Stimulated activated CD4-positive, alpha-beta T cell treated with anti-CD3 and anti-CD28 coated beads, Interleukin-12 subunit alpha, Interleukin-12 subunit beta, amount 100 ng/mL, for 24 hours (primary cell): ENCODE measurements around the gene AFAP1.
"Not testable (repeated sequence)": the region's sequence is repeated elsewhere in the genome, so short reads cannot be mapped to it uniquely, and the experiment has no call there.

Experiments
- DNase-seq, 2 experiments: peaks; one replicate each; pipeline ENCODE4 v3.0.0-alpha.2; 2020; ENCODE audit warnings: low read depth in 2 of 2

Gene AFAP1

DNA sequence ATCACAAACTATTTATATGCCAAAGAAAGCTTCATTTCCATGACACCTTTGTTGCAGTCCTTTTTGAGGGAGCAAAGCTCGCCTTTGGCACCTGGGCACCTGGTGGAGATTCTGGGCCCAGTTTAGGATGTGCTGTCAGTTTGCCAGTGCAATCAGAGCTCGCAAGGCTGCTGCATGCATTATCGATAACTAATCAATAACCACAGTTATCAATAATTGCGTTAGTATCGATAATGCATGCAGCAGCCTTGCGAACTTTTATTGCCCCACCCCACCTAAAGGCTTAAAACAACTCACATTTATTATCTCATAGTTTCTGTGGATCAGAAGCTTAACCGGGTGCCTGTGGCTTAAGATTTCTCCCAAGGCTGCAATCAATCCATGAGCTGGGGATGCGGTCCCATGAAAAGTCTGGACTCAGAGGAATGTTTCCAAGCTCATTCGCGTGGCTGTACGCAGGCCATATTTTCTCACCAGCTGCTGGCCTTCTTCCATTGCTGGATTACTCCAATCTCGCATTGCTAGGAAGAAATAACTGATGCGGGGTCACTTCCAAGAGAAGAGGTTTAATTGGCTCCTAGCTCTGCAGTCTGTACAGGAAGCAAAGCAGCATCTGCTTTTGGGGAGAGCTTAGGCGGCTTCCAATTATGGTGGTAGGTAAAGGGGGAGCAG lies 6.2 kb upstream of the AFAP1 start:
- no peak for DNase-seq

DNA sequence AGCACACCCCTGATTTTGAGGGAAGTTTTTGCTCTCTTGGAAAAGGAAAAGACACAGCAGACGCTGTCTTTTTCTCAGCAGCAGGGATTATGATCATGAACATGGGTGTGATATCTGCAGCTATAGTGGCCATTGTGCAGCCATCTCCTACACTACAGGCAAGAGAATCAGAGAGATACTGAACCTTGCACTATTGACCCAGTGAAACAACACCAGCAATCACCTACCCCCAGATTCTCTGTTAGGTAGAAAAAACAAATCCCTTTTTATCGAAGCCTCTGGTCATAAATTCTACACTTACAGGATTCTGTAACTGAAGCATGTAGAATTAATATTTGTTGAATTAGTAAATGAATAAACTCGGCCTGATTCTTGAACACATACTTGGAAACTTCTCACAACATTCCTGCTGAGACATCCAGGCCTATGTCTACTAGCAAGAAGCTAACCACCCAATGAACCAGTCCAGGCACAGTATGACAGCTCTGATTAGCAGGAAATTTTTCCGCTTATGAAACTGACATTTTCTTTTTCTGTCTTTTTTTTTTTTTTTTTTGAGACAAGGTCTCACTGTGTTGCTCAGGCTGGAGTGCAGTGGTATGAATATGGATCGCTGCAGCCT lies 5.0 kb upstream of the AFAP1 start:
- no peak for DNase-seq

DNA sequence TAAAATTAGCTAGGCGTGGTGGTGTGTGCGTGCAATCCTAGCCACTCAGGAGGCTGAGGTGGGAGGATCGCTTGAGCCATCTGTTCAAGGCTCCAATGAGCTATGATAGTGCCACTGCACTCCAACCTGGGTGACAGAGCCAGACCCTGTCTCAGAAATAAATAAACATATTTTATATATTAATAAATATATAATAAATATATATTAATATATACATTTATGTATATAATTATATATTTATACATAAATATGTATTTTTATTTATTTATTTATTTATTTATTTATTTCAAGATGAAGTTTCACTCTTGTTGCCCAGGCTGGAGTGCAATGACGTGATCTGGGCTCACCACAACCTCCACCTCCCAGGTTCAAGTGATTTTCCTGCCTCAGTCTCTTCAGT lies 4.0 kb upstream of the AFAP1 start:
- DNase-seq, result not testable (repeated sequence)

DNA sequence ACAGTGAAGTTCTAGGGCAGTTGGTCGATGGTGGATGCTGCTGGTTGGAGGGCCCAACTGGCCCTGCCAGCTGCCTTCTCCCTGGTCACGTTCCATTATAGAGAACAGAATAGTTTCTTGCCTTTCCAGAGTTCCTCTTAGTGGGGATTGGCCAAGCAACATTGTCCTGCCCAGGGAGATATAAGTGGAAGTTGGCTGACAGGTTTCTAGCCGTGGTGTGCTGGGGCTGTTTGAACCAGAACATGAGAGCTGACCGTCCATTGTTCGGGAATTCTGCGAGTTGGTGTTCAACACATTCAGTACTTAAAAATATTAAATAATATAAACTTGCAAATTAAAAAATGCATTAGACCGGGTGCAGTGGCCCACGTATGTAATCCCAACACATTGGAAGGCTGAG lies 3.5 kb upstream of the AFAP1 start:
- no peak for DNase-seq

DNA sequence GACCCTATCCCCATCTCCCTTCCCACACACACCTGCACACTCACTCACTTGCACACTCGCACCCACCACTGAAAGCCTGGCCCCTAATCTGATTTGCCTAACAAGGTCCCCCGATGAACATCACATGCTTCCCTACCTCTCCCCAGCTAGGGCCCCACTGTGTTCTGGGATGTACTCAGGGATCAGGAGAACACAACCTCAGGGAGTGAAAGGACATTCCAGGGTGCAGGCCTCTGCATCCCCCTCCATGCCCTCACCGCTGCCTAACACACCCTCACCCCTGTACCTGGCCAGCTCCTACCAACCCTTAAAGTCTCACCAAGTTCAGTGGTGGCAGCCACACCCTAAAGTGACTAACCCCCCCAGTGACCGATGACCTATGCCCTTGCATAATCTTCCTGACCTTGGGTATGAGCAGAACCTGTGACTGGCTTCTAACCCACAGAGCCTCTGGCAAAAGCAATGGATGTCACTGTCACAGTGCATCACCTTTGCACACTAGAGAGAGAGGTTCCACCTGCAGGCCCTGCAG lies 2.4 kb upstream of the AFAP1 start:
- no peak for DNase-seq

DNA sequence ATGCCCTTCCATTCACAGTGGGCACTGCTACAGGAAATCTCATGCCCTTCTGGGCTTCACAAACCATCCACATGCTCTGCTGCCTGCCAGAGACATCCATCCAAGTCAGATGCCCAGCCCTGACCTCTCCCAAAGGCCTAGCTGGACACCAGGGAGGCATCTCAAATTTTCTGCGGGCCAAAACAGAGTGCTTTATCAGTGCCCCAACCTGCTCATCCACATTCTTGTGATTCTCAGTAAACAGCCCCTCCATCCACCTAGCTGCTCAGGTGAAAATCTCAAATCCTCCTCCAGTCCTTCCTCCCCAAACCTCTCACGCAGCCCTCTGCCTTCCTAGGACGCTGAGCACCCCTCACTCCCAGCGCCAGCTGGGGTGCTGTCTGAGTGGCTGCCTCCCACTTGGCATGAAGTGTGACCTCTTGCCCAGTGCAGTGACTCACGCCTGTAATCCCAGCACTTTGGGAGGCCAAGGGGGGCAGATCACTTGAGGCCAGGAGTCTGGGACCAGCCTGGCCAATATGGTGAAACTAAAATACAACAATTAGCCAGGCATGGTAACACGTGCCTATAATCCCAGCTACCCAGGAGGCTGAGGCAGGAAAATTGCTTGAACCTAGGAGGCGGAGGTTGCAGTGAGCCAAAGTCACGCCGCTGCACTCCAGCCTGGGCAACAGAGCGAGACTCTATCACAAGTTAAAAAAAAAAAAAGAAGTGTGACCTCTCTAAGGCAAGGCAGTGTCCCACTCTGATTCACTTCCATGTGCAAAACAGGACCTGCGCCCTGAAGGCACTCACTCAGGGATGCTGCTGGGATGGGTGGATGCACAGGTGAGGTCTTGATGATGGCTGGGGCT lies 1.7 kb upstream of the AFAP1 start:
- DNase-seq, result no peak

DNA sequence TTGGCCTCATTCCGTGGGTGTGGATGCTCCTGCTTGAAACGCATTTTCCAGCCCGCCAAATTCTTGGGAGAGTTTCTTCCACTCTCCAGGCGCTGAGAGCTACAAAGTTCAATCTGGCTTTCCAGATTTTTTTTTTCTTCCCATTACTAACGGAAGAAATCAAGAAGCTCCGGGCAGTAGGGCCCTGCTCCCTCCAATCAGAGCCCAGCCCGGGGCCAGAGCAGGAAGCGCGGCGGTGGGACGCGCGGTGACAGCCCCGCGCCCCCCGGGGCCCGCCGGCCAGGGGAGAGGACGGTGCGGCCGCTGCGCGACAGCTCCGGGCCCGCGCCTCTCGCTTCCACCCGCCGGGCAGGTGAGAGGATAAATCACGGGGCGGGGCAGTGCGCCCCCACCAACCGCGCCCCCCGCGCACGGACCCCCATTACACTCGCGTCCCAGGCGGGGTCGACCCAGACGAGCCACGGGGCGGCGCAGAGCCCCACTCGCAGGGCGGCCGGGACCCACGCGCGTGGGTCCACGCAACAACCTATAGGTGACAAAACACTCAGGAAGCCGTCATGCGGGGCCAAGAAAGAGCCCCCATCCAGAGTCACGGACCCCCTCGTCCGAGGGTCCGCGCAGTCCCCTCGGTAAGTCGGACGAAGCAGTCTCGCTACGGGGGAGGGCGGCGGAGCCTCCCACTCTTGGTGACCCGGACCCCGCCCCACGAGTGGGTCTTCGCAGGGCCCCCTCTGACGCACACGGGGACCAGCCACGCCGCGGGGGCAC lies 868 bp downstream of the AFAP1 start:
- no peak for DNase-seq

DNA sequence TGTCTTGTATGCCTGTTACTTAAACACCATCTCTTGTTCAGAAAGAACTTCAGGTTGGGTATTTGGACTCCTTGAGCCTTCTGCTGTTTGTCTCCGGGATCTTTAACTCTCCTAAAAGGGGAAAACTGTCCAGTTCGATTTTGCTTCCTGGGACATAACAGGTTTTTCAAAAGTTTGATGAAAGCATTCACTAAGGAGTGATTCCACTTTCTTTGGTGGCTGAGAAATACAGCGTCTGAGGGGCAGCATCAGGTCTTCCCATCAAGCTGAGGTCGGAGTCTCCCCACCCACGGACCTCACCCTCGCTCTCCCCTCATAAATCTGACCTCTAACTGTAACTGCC lies 1.4 kb downstream of the AFAP1 start:
- no peak for DNase-seq

DNA sequence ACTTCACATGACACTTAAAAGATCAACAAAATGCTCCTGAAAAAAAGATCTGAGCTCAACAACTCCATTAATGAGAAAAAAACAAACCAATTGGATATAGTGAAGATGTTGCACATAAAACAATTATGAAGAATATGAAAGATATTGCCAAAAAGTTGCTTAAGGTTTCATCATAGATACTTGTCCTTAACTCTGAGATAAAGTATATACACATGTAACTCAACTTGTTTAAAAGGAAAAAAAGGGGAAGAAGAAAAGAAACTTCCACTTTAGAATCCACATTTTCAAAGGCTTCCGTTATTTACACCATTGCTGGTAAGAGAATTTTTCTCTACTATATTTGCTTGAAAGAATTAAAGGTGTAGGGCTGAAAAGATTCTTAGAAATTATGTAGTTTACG lies 2.7 kb downstream of the AFAP1 start:
- DNase-seq, result no peak

DNA sequence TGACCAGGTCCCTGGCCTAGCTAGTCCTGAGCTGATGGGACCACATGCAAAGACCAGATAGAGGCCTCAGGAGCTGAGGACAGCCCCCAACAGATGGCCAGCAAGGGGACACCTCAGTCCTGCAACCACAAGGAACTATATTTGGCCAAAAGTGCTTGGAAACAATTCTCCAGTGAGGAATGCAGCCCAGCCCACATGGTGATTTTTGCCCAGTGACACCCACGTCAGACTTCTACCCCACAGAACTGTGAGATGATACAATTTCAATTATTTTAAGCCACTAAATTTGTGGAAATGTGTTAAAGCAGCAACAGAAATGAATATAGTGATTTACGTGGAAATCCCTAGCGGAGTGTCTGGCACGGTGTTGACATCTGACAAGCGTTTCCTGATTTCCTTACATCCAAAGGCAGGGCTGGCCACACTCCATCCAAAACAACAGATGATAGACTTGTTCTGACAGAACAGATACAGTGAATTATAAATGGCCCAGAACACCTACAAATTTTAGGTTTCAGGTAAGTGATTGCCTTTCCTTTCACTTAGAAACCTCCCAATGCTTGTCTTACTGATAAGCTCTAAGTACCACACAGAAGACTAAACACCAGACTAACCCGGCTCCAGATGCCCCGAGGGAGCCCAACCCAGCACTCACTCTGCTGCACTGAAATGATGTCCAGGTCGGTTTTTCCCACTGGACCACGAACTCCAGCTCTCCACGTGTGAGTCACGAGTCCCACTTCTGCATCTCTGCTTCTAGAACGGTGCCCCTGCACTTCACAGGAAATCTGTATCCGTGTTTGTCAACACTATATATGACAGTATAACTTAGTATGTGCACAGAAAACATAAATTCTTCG lies 5.8 kb downstream of the AFAP1 start:
- no peak for DNase-seq

DNA sequence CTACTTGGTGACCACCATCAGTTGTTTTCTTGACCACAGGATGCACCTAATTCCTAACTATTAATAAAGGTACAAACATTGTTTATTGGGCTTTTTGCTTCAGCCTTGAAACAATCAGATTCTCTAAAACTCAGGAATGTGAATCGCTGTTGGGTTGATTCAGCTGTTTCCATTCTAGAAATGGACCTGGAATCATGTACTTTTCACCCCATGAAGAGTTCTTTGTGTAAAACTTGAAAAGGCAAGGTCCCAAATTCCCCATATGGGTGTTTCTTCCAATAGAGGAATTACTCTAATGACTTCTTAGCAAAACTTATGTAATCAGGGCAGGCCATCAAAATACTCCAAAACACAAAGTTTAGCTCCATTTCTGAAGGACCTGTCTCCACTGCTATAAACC lies 7.4 kb downstream of the AFAP1 start:
- DNase-seq, result no peak

DNA sequence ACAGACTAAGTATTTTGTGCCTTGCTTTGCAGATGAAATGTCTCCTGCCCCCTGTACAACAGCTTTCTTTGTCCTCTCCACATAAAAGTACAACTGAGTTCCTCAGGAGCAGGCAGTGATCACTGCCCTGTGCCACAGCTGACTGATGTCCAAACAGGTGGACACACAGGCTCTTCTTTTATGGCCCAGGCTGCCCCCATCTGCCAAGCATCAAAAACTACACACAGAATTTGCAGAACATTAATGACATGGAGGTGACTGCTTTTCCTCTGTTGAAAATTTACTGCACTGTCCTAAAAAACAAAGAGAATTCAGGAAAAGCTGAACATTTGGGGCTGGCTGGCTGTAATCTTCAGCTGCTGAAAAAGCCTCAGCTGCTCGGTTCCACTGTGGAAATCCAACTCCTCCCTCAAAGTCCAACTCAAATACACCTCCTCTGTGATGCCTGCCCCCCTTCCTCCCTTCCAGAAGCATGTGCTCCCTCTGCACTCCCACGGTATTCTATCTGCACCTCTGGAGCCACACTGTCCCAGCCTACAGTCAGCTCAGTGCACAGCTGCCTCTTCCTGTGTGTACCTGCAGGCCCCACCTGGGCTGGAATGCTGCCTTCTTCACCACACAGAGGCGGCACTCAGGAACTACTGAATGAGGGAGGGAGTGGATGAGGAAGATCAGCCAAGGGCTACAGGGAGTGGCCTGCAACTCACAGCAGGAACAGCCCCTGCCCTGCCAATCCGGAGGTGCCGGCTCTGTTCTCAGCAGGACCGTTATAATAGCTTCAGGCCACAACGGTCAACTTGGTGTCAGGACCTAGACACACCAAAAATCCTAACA lies 10.3 kb downstream of the AFAP1 start:
- no peak for DNase-seq

DNA sequence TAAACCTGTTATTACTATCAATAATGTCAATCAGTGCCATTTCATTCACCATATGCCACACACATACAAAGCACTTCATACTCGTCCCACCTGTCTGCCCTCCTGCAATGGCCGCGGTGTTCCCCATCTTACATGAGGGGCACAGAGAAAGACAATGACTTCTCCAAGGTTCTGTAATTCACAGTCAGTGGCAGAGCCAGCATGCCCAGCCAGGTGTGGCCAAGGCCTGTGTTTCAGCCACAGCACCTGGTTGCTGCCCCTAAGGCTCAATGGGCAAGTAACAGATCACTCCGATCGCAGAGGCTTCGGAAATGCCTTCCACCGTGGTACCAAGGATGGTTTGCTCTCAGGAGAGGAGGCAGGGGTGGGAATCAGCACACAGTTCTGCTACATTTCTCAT lies 10.9 kb downstream of the AFAP1 start:
- DNase-seq, result no peak

DNA sequence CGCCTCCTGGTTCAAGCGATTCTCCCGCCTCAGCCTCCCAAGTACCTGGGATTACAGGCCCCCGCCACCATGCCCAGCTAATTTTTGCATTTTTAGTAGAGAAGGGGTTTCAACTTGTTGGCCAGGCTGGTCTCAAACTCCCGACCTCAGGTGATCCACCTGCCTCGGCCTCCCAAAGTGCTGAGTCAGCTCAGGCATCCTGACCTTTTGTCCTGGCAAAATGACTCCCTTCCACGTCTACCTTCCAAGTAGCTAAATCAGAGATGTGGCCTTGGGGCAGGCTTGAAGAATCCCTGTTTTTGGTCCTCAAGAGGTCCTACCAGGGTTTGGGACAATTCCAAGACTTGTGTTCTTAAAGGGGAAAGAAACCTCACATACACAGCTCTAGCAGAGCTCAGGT lies 12.8 kb downstream of the AFAP1 start:
- no peak for DNase-seq

DNA sequence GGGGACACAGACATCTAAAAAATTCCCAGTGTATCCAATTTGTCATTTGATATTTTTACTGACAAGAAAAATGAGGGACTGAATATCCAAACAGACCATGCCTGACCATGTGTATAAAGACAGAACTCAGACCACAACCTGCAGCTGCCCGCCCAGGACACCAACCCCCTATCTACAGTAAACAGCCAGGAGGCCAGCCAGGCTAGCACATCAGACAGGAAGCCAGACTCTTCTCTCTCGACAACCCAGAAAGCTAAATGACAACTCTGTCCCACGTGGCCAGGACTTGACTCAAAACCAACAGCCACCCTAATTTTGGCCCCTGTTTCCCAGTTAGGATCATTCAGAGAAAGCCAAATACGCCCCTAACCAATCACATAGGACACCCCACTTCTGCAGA lies 15.1 kb downstream of the AFAP1 start:
- DNase-seq, result no peak

DNA sequence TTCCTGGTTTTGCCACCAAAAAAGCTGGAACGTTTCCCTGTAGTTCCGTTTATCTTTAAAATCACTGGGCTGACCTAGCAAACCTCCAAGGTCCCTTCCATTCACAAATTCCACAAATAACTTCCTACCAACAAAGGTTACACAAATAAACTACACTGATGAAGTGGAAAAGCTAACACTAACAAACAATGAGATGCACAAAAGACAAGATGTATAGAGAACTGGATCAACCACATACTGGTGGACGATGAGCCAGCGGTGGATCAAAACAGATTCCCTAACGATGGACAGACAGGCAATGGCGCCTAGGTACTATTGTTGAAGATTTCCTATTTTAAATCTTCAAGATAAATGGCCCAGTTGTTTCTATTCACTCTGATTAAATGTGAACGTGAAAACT lies 15.5 kb downstream of the AFAP1 start:
- DNase-seq, result no peak

DNA sequence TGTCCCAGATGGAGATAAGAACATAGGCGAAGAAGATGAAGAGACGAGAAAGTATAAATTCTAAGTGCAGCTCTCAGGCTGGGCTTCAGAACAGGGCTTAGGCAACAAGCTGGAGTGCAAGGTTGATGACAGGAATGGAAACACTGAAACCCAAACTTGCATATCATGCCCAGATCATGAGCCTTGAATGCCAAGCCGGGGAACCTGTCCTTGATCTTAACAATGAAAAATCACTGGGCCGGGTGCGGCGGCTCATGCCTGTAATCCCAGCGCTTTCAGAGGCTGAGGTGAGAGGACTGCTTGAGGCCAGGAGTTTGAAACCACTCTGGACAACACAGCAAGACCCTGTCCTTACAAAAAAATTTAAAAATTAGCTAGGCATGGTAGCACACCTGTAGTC lies 17.2 kb downstream of the AFAP1 start:
- DNase-seq, result no peak

DNA sequence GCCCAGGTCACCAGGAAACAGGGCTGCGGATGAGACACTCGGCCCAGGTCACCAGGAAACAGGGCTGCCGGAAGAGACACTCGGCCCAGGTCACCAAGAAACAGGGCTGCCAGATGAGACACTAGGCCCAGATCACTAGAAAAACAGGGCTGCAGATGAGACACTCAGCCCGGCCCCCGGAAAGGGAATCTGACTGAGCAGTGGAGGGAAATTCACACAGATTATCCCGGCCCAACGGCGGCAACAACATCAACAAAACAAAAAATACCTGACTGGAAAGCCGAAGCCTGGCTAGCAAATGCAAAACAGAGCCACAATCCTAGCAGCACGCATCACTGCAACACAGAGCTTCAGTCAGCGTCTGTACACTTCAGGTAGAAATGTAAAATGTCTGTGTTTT lies 20.7 kb downstream of the AFAP1 start:
- no peak for DNase-seq

DNA sequence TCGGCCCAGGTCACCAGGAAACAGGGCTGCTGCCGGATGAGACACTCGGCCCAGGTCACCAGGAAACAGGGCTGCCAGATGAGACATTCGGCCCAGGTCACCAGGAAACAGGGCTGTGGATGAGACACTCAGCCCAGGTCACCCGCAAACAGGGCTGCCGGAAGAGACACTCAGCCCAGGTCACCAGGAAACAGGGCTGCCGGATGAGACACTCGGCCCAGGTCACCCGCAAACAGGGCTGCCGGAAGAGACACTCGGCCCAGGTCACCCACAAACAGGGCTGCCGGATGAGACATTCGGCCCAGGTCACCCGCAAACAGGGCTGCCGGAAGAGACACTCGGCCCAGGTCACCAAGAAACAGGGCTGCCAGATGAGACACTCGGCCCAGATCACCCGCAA lies 21.5 kb downstream of the AFAP1 start:
- DNase-seq, result not testable (repeated sequence)

DNA sequence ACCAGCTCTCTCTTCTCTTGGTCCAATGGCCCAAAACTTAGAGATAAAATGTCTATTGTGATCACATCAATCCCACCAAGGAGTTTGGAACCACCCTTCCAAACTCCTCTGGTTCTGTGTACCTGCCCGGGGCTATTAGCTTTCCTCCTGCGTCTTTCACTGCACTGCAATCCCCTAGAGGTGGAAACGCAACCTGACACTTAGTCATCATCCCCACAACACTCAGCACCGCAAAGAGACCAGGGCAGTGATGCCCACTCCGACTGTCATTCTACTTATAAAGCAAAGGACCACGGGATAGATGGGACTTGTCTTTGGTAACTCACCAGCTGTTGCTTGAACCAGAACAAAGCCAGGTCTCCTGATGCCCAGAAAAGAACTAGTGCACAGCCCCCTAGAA lies 22.0 kb downstream of the AFAP1 start:
- DNase-seq, result no peak
